Measurements from ENCODE around the gene CHST15.

Gene CHST15

DNA sequence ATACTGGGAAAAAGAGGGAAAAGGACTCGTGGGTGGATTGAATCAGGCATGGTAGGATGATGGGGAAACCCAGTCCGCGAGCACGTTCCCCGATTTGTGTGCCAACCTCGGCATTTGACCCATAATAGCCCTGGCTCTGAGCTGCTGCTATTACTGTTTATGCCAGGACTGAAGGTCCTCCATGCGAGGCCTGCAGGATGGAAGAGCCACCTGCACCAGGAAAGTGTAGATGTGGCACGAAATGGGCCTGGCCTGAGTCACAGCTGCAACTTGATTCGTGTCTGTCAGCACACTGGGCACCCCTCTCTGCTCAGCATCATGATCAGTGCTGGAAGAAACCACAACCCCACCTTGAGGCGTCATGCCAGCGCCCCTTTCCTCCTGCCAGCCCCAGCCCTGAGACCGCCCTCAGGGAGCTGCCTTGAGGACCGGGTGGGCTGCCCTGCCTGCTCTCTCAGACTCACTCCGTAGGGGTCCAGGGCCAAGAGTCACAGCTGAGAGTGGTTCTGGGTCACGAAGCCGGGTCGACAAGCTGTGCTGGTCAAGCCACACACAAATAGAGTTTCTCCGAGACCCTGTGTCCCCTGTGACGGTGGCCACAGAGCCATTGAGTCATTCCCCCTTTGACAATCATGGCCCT is 74.4 kb downstream of the CHST15 start:
- TF ChIP-seq, protein P1, sequence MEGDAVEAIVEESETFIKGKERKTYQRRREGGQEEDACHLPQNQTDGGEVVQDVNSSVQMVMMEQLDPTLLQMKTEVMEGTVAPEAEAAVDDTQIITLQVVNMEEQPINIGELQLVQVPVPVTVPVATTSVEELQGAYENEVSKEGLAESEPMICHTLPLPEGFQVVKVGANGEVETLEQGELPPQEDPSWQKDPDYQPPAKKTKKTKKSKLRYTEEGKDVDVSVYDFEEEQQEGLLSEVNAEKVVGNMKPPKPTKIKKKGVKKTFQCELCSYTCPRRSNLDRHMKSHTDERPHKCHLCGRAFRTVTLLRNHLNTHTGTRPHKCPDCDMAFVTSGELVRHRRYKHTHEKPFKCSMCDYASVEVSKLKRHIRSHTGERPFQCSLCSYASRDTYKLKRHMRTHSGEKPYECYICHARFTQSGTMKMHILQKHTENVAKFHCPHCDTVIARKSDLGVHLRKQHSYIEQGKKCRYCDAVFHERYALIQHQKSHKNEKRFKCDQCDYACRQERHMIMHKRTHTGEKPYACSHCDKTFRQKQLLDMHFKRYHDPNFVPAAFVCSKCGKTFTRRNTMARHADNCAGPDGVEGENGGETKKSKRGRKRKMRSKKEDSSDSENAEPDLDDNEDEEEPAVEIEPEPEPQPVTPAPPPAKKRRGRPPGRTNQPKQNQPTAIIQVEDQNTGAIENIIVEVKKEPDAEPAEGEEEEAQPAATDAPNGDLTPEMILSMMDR (IDR thresholded peaks at IDR 0.05; ENCODE audit: unreplicated experiment in 3 of 3), result no peak
- H3K9me3 Mint-ChIP-seq, result peaks cover 4% of the 10 kb centered on the region
- peaks cover 13% of the 10 kb centered on the region for H3K36me3 Mint-ChIP-seq (ENCODE audit: low read depth)
- H3K4me3 Mint-ChIP-seq, result no peak overlapping the region
- no peak overlapping the region for H3K27ac Mint-ChIP-seq
- H3K27me3 Mint-ChIP-seq (ENCODE audit: low read depth), result peaks cover 15% of the 10 kb centered on the region
- H3K4me1 Mint-ChIP-seq, result peaks cover 33% of the 10 kb centered on the region

- H3K27ac Mint-ChIP-seq, result no peak overlapping the region
- TF ChIP-seq, protein P1 (IDR thresholded peaks at IDR 0.05; ENCODE audit: unreplicated experiment in 3 of 3), result no peak
- peaks cover 15% of the 10 kb centered on the region for H3K27me3 Mint-ChIP-seq (ENCODE audit: low read depth)
Observed at GRCh38 chr10:124017729-124018128, 75.7 kb downstream of the CHST15 start.

DNA sequence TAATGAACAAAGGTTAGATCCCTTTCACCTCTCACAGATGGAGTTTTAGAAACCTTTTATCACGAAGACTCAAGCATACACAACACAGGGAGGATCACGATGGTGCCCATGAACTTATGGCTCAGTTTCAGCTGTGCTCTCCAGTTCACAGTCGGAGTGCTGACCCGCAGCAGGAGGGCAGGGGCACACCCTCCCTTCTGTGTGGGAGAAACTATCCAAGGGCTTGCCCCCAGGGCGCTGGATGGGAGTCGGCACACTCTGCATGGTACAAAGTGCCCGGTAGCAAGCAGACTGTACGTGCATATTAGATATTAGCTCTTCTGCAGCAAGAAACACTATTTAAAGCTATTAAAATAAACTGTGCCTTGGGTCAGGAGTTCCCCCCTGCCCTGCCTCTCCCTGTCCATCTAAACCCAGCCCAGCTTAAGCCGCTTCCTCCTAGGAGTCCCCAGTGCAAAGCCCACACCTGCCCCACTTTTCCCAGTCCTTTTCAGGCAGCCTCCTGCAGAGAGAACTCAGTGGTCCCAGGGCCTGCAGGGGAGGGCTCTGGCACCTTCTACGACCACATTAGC is 76.5 kb downstream of the CHST15 start:
- Mint-ChIP-seq H3K27me3 (ENCODE audit: low read depth) (peaks cover 19% of the 10 kb centered on the region), H3K9me3 (peaks cover 10% of the 10 kb centered on the region), H3K4me1 (peaks cover 24% of the 10 kb centered on the region), H3K4me3 (no peak overlapping the region), H3K27ac (no peak overlapping the region), H3K36me3 (ENCODE audit: low read depth) (peaks cover 34% of the 10 kb centered on the region)
- TF ChIP-seq, protein P1 (IDR thresholded peaks at IDR 0.05; ENCODE audit: unreplicated experiment in 3 of 3), result no peak

More at GRCh38 chr10:124017729-124018128, 75.7 kb downstream of the CHST15 start:
- peaks cover 29% of the 10 kb centered on the region for H3K4me1 Mint-ChIP-seq
- H3K36me3 Mint-ChIP-seq (ENCODE audit: low read depth), result peaks cover 26% of the 10 kb centered on the region
- H3K4me3 Mint-ChIP-seq, result no peak overlapping the region
- H3K9me3 Mint-ChIP-seq, result peaks cover 8% of the 10 kb centered on the region

GRCh38 chr10:124015991-124016390 is 77.4 kb downstream of the CHST15 start:
- H3K27ac Mint-ChIP-seq, result no peak overlapping the region
- peaks cover 14% of the 10 kb centered on the region for H3K27me3 Mint-ChIP-seq (ENCODE audit: low read depth)
- peaks cover 15% of the 10 kb centered on the region for H3K4me1 Mint-ChIP-seq
- no peak overlapping the region for H3K4me3 Mint-ChIP-seq
- TF ChIP-seq, protein P1 (IDR thresholded peaks at IDR 0.05; ENCODE audit: unreplicated experiment in 3 of 3), result no peak
- H3K36me3 Mint-ChIP-seq (ENCODE audit: low read depth), result peaks cover 37% of the 10 kb centered on the region
- H3K9me3 Mint-ChIP-seq, result peaks cover 10% of the 10 kb centered on the region

- peaks cover 13% of the 10 kb centered on the region for H3K27me3 Mint-ChIP-seq (ENCODE audit: low read depth)
- H3K27ac Mint-ChIP-seq, result no peak overlapping the region
- no peak overlapping the region for H3K4me3 Mint-ChIP-seq
- TF ChIP-seq, protein P1 (IDR thresholded peaks at IDR 0.05; ENCODE audit: unreplicated experiment in 3 of 3), result no peak
- H3K36me3 Mint-ChIP-seq (ENCODE audit: low read depth), result peaks cover 34% of the 10 kb centered on the region
- H3K4me1 Mint-ChIP-seq, result peaks cover 9% of the 10 kb centered on the region
- peaks cover 10% of the 10 kb centered on the region for H3K9me3 Mint-ChIP-seq
Observed at GRCh38 chr10:124014416-124015154, 78.8 kb downstream of the CHST15 start.
